HG02981 (cell line): Measurements from ENCODE around the gene ERI3.

Experiments used
- ATAC-seq: cut with Tn5 transposase; IDR thresholded peaks from one replicate; pipeline ENCODE4 v1.9.1; 2021; ENCODE audit warnings: mild to moderate bottlenecking, moderate library complexity; ENCODE audit not compliant: unreplicated experiment

The ERI3 gene, protein sequence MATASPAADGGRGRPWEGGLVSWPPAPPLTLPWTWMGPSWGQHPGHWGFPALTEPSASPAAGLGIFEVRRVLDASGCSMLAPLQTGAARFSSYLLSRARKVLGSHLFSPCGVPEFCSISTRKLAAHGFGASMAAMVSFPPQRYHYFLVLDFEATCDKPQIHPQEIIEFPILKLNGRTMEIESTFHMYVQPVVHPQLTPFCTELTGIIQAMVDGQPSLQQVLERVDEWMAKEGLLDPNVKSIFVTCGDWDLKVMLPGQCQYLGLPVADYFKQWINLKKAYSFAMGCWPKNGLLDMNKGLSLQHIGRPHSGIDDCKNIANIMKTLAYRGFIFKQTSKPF

DNA sequence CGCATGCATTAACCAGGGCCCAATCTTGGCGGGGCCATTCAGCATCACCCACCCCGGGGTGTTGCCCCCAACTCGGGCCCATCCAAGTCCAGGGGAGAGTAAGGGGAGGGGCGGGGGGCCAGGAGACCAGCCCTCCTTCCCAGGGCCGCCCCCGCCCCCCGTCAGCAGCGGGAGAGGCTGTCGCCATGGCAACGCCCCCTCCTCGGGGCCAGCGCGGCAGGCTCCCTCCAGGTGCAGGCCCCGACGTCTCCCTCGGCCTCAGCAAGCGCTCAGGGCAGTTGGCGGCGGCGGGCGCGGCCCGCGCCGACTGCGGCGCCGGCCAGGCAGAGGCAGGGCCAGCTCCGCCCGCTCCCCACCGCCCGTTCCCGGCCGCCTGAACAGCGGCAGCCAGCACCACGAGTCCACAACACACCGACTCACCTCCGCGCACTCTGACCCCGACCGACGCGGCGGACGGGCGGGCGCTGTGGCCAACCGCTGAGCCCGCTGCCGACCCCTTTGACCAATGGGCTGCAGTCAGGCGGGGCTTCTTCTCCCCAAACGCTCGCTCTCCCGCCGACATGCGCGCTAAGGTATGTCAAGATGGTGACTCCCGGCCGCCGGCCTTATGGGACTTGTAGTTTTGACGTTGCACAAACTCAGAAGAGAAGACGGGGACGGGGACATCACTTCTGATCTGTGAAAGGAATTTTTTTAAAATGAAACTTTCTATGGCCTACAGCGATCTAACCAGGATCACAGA is at the start of gene ERI3:
TSS of gene ERI3 (minus strand) at position 418 of the 742 bp plus-strand sequence. CDS start at position 187, 231 bp downstream.
- peak; percentile 96 for ATAC-seq

- ATAC-seq = no peak
These were observed 46.5 kb upstream of the ERI3 start for GRCh38 chr1:44401256-44402228.

- ATAC-seq = no peak
These were observed 35.2 kb upstream of the ERI3 start for GRCh38 chr1:44390277-44390676.

- no peak for ATAC-seq
These were observed 34.4 kb upstream of the ERI3 start for GRCh38 chr1:44389437-44389836.

- ATAC-seq = no peak
These were observed 33.5 kb upstream of the ERI3 start for GRCh38 chr1:44388551-44388950.

DNA sequence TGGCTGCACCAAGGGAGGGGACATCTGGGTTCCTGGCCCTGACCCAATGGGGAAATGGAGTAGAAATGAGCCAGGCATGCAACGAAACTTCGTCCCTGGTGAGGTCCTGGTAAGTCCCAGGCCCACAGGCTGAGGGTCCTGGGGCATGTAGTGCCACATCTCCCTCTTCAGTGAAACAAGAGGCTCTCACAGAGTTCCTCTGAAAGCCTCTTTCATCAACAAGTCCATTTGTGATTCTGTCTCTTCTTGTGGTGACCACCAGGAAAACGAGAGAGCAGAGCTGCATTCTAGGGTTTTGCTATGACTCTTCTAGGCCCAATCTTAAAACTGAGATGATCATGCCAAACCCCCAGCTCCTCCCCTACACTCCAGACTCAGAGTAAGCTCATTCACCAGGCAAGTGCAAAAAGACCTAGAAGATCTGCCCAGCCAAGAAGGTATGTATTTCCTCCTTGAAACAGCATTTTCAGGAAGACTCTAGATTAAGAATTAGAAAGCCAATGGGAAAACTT is 25.7 kb upstream of the ERI3 start:
- no peak for ATAC-seq

GRCh38 chr1:44377925-44378784 is 23.1 kb upstream of the ERI3 start:
- no peak for ATAC-seq

DNA sequence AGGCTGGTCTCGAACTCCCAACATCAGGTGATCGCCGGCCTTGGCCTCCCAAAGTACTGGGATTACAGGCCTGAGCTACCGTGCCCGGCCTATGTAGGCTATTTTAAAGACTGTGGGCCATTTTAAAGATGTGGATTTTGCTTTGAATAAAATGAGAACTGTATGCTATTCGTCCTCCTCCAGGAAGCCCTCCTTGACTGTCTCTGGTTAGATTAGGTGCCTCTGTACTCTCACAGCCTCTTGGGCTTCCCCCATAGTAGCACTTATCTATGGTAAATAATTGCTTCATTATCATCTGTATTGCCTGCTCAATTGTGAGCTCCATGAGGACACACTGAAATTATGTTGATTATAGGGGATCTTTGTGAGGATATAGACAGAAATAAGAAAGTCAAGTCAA is 20.5 kb upstream of the ERI3 start:
- ATAC-seq = no peak

DNA sequence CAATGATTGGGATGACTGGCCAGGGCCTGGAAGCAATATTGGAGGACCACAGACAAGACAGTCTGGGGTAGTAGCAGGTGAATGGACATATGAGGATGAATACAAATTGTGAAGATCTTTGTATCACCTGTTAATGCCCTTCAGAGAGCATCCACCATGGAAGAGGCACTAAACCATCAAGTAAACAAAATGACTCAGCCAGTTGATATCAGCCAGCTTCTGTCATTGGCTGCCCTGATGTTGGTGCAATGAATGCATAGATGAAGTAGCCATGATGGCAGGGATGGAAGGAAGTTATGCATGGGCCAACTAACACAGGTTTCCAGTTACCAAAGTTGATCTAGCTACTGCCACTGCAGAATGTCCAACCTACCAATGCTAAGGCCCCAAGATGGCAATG is 16.1 kb upstream of the ERI3 start:
- ATAC-seq = no peak

DNA sequence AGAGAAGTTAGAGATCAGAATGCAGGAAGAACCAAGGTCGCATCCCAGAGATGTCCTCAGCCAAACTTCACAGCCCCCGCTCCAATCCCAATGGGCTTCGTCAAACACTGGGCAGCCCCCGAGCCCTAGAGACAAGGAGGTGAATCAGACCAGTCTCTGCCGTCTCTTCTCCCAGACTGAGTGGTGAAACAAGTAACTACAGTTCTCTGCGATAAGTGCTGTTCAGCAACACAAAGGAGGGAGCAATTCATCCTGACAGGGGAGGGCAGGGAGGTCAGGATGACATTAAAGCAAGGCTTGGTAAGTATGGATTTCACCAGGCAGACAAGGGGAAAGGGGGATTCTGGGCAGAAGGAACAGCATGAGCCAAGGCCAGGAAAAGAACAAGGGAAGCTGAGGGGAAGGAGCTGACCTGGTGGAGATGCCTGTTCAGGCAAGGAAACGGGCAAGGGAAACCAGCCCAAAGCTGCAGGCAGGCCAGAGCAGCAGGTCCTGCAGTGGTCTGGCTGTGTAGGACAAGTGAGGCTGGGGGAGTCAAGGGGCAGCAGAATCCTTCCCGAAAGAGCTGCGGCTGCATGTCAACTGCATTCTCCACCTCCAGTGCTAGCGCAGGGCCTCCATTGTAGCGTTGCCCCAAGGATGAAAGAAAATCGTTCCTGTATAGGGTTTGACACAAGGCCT is 13.6 kb upstream of the ERI3 start:
- ATAC-seq = no peak

DNA sequence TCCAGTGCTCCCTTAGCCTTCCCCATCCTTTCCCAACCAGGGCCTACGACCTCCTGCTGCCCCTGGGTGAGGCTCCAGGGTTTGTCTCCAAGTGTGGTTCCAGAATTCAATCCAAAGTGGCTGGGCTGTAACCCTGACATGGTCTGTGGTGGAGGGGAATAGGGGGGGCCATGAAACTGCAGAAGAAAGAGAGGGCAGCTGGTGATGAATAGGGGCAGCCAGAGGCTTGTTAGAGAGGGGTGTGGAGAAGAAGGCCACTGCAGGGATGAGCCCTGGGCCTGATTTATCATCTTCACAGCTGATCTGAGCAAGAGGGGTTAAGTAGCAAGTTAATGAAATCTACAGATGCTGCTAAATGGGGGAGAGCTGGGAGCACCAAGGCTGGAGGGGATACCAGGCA is 12.9 kb upstream of the ERI3 start:
- no peak for ATAC-seq

DNA sequence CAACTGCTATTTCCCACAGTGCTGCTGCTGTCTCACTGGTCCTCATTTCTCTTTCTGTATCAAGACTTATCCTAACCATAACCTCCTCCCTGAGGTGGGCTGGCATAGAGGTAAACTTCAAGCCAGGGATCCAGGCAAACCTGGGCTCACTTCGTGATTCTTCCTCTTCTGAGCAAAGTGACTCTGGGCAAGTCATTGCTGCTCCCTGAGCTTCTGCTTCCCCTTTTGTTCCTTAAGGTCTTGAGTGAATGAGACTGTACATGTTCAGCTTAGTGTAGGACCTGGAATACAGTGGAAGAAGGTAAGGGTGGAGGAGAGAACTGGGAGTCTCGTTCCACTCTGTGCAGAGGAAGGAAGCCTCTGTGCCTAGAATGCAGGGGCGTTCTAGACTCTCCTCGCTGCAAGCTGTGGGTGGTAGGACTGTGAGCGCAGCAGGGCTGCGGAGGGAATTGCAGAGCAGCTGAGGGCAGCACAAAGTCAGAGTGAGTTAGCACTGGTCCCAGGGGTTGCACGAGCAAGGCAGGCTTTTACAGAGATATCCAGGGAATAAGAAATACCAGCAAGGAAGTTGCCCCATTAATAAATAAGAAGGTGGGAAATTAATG is 11.4 kb upstream of the ERI3 start:
- no peak for ATAC-seq

- no peak for ATAC-seq
These were observed 6.4 kb upstream of the ERI3 start for GRCh38 chr1:44361478-44361877.

DNA sequence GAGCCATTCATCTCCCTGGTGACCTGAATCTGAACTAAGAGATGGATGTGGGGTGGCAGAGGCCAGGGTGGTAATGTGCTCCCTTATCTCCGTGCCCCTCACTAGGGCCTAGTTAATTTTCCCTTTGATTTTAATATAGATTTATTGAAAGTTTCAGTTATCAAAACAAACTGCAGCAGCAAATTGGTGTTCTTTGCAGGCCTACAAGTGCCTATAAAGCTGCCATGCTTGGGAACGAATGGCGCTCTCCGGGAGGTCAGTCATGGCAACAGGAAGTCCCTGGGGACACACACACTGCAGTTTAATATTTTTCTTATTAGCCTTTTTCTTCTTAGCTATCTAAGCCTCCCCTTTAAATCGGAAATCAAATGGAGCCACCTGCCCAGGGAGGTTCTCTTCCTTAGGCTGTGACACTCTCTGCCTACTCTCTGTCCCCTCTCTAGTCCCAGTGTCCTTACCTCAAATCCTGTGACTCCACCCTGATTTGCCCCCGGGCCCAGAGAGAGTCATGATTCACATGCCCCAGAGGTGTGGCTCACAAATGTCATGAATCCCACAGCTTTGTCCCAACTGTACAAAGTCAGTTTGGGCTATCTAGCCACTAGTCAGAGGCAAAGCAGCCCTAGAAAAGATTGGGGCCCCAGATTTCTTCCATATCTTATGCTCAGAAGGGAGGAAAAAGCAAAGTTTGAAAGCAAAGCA is 4.3 kb upstream of the ERI3 start:
- ATAC-seq = no peak

- no peak for ATAC-seq
These were observed 2.7 kb upstream of the ERI3 start for GRCh38 chr1:44357710-44358109.

DNA sequence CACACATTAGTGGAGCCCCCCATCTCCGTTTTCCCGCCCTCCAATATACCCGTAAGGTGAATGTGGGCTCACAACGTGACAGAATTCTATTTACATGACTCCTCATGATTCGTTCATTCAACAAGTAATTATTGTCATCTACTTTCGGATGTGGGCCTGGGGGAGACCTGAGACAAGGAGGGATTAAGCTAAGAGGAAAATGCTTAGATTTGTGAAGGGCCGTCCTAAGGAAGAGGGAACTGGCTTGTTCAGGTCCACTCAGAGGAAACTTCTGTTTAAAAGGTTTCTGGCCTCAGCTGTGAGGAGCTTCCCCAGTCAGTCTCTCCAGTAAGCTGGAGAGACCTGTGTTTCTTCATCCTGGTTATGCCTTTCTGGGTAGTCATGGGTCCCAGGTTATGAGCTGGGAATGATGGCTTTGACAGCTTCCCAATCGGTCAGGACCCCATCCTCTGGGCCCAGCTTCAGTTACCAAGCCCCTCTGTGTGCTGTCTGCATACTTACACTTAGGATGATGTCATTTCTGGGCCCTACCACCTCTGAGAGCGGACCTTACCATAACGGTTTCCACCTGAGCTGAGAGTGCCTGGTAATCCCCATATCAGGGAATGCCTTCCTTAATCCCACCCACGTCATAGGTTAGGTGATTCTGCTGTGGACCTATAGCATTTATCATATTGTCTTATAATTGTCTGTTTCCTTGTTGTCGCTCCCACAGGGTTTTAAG is 687 bp upstream of the ERI3 start:
- no peak for ATAC-seq

DNA sequence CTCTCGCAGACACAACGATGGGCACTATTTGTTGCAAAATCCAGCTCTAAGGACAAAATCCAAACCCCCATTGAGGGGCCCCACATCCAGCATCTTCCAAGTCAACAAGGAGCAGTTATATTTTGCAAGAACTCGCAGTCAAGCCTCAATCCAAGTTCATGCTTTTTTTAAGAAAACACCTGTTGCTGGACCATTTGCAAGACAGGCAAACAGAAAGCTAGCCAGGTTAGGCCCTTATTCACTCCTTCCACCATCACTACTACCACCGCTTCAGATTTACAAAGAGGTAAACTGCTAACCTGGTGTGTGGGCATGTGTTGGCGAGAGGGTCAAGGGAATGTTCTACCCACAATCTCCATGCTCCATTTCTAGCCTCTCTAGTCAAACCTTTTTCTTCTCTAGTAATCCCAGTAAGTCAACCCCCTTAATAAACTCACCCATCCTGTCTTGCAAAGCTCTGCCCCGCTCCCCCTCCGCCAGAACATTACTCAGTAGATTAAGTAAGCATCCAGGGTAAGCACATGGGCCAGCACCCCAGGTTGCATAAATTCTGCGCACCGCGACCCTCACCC is 703 bp downstream of the ERI3 start:
- no peak for ATAC-seq

GRCh38 chr1:44353604-44354003 is 1.5 kb downstream of the ERI3 start:
- no peak for ATAC-seq
